K562 (cell line): ENCODE data around the gene BANF2. TPM values are rescaled to one million over a fixed set of nuclear protein-coding genes. Genes with fewer than 3 reads are reported as not detected.

ENCODE experiments used
- ATAC-seq: fragments of 200-7000 bp; cut with Tn5 transposase; 3 replicates; pipeline ENCODE4 v1.9.1; 2020; ENCODE audit warnings: moderate library complexity
- BruUV-seq: library from RNA; stranded (reverse); fragments of 400-500 nt; replicated peaks from 2 replicates; lab custom pipeline; 2021; lab: Mats Ljungman, UMichigan
- CTCF ChIA-PET: fragments of 300-600 bp; formaldehyde crosslinking; extraction: SDS; loops from one replicate; lab custom pipeline; 2021; ENCODE audit warnings: low intra/inter-chr PET ratio; lab: Yijun Ruan, JAX
- POLR2A ChIA-PET: fragments of 300-600, 350-650 bp; sonication (Branson Sonifier 250); formaldehyde crosslinking; extraction: SDS; loops from one replicate; lab custom pipeline; 2021; ENCODE audit warnings: antibody characterized with exemption, inconsistent platforms; lab: Yijun Ruan, JAX
- DNase-seq, 4 experiments: peaks; one replicate each; pipeline versions ENCODE4 v3.0.0 to v3.0.0-alpha.2; 2011 to 2018; ENCODE audit warnings: low spot score in 3 of 4, mixed read lengths in 3 of 4; ENCODE audit errors: extremely low read depth in 1 of 4
- FAIRE-seq: peaks from 2 replicates; lab custom pipeline; 2011; peaks lifted over from hg19 to GRCh38; lab: Jason Lieb, UNC
- H2AFZ ChIP-seq: 2 replicates; pipeline ENCODE4 v1.6.0; 2011; ENCODE audit warnings: low read depth, low read length, control low read depth, inconsistent platforms
- H3K27ac ChIP-seq: fragments of 200-600 bp; 3 replicates; pipeline ENCODE4 v1.8.0; 2011; ENCODE audit warnings: low read depth, mild to moderate bottlenecking, control low read depth, inconsistent platforms, low read length, moderate library complexity, mixed read lengths; ENCODE audit errors: extremely low read depth
- H3K27me3 ChIP-seq, 2 experiments: fragments of 300-600 bp in 1 of 2; 2 replicates in 1 of 2; 3 replicates in 1 of 2; pipeline versions ENCODE4 v1.6.0 to v1.8.0; 2011; ENCODE audit warnings: inconsistent platforms in 2 of 2, low read length in 2 of 2, mild to moderate bottlenecking in 1 of 2, mixed read lengths in 1 of 2, moderate library complexity in 1 of 2; ENCODE audit not compliant: control insufficient read depth in 2 of 2, insufficient read depth in 2 of 2
- H3K36me3 ChIP-seq: fragments of 300-600 bp; 3 replicates; pipeline ENCODE4 v1.8.0; 2011; ENCODE audit warnings: mild to moderate bottlenecking, low read length, inconsistent platforms; ENCODE audit not compliant: control insufficient read depth, insufficient read depth
- H3K4me1 ChIP-seq, 2 experiments: fragments of 200-600 bp in 1 of 2; replicated peaks in 1 of 2; 2 replicates in 1 of 2; 3 replicates in 1 of 2; pipeline versions ENCODE4 v1.5.1 to v1.8.0; 2011; ENCODE audit warnings: inconsistent platforms in 2 of 2, low read length in 2 of 2, mild to moderate bottlenecking in 1 of 2, mixed read lengths in 1 of 2, moderate library complexity in 1 of 2; ENCODE audit not compliant: control insufficient read depth in 2 of 2, insufficient read depth in 2 of 2
- H3K4me2 ChIP-seq: 2 replicates; pipeline ENCODE4 v1.6.1; 2011; ENCODE audit warnings: low read length, control low read depth, inconsistent platforms, mixed read lengths; ENCODE audit not compliant: insufficient read depth
- H3K4me3 ChIP-seq: fragments of 200-600 bp; sonication (generic), shearing (Covaris generic); 2 replicates; pipeline ENCODE4 v1.5.1; 2016; ENCODE audit warnings: control low read depth, inconsistent platforms
- H3K79me2 ChIP-seq: fragments of 200-600 bp; 3 replicates; pipeline ENCODE4 v1.8.0; 2011; ENCODE audit warnings: low read length, inconsistent platforms; ENCODE audit not compliant: control insufficient read depth, insufficient read depth
- H3K9ac ChIP-seq, 2 experiments: 2 replicates each; pipeline versions ENCODE4 v1.6.0 to v1.6.1; 2011; ENCODE audit warnings: low read depth in 2 of 2, low read length in 2 of 2, control low read depth in 1 of 2, inconsistent platforms in 1 of 2, mild to moderate bottlenecking in 1 of 2, mixed read lengths in 1 of 2; ENCODE audit not compliant: insufficient read depth in 1 of 2
- H3K9me1 ChIP-seq: one replicate; pipeline ENCODE4 v1.6.0; 2011; ENCODE audit warnings: inconsistent platforms, mild to moderate bottlenecking, low read length, moderate library complexity; ENCODE audit not compliant: control insufficient read depth, insufficient read depth
- H3K9me3 ChIP-seq: replicated peaks from 2 replicates; pipeline ENCODE4 v1.5.1; 2011; ENCODE audit warnings: low read depth, low read length, inconsistent platforms; ENCODE audit not compliant: control insufficient read depth, insufficient read depth
- H4K20me1 ChIP-seq: replicated peaks from 2 replicates; pipeline ENCODE4 v1.6.1; 2011; ENCODE audit warnings: low read length, inconsistent platforms, mixed read lengths; ENCODE audit not compliant: control insufficient read depth, insufficient read depth
- ARHGAP35 ChIP-seq: fragments of 450-650 bp; IDR thresholded peaks from 2 replicates; pipeline ENCODE4 v1.6.1; 2018; ENCODE audit not compliant: partially characterized antibody
- BACH1 ChIP-seq: fragments of 200-800 bp; sonication (Bioruptor generic); IDR thresholded peaks from 2 replicates; pipeline ENCODE4 v1.6.1; 2016; ENCODE audit warnings: missing genetic modification characterization, missing compliant biosample characterization
- BRD4 ChIP-seq: fragments of 200-600 bp; sonication (generic); IDR thresholded peaks from 2 replicates; pipeline ENCODE4 v1.6.1; 2017; ENCODE audit warnings: inconsistent platforms
- ETS1 ChIP-seq: conservative IDR thresholded peaks from 2 replicates; pipeline ENCODE4 v1.6.1; 2011; ENCODE audit warnings: low read depth, mild to moderate bottlenecking, low read length; ENCODE audit not compliant: control insufficient read depth
- POLR2AphosphoS5 ChIP-seq: IDR thresholded peaks from 2 replicates; pipeline ENCODE4 v1.6.1; 2011; ENCODE audit warnings: mild to moderate bottlenecking, low read depth, low read length, moderate library complexity; ENCODE audit not compliant: control insufficient read depth, insufficient read depth
- RBM14 ChIP-seq: fragments of 200-400 bp; formaldehyde crosslinking; IDR thresholded peaks from 2 replicates; pipeline ENCODE4 v1.6.1; 2018; ENCODE audit warnings: low read depth, mild to moderate bottlenecking, low read length, moderate library complexity, borderline replicate concordance; ENCODE audit not compliant: insufficient read depth
- SETDB1 ChIP-seq: IDR thresholded peaks from one replicate; pipeline ENCODE4 v1.6.1; 2012; ENCODE audit warnings: low read length, control low read depth, inconsistent platforms
- TBL1XR1 ChIP-seq, 2 experiments: IDR thresholded peaks; 2 replicates each; pipeline ENCODE4 v1.6.1; 2012; ENCODE audit warnings: improper control_type of control experiment in 2 of 2, low read length in 2 of 2, mild to moderate bottlenecking in 1 of 2
- TRIM28 ChIP-seq: fragments of 450-650 bp; IDR thresholded peaks from 2 replicates; pipeline ENCODE4 v1.6.1; 2017
- XRCC3 ChIP-seq: fragments of 450-650 bp; IDR thresholded peaks from 2 replicates; pipeline ENCODE4 v1.6.1; 2017; ENCODE audit warnings: mild to moderate bottlenecking, moderate library complexity
- WGBS: fragments of 100-300 bp; shearing (Covaris generic); methylation state at CpG from one replicate; pipeline ENCODE4 v1.1.6; 2016; ENCODE audit warnings: low coverage, mixed read lengths; ENCODE audit not compliant: insufficient coverage; ENCODE audit errors: missing lambda C conversion rate; 5-methylcytosine and 5-hydroxymethylcytosine counted together
- in situ Hi-C: fragments of 300-500 bp; cut with MboI; formaldehyde crosslinking; loops from 4 replicates; pipeline ENCODE4 v1.15.0; 2018; ENCODE audit warnings: inconsistent platforms, mixed read lengths
- intact Hi-C: fragments of 100-400 bp; cut with micrococcal nuclease; formaldehyde crosslinking; loops from 2 replicates; pipeline ENCODE4 v1.14.2; 2022
- polyA plus RNA-seq, 8 experiments: library from polyadenylated mRNA; depleted of rRNA in 4 of 8; stranded (reverse) in 5 of 8; unstranded in 3 of 8; fragments of >200 nt; fragmentation: Nextera tagmentation in 2 of 8; fragmentation: Illumina TruSeq in 1 of 8; extraction: Ambion mirVana in 2 of 8; extraction: Trizol in 1 of 8; gene quantifications; 2 replicates each; pipeline versions ENCODE4 v1.2.1 to v1.2.3, GENCODE V29; 2011 to 2014; ENCODE audit warnings: inconsistent platforms in 1 of 8, missing spikeins in 1 of 8
- total RNA-seq, 7 experiments: library from RNA; depleted of rRNA in 6 of 7; stranded (reverse); fragments of >200 nt in 6 of 7; fragmentation: Illumina TruSeq in 2 of 7; extraction: Trizol in 2 of 7; gene quantifications; 2 replicates each; pipeline versions ENCODE4 v1.2.1 to v1.2.3, GENCODE V29; 2011 to 2021; ENCODE audit warnings: low replicate concordance in 1 of 7
- TF ChIP-seq, protein P1 (sequence below): fragments of 150-350 bp; IDR thresholded peaks from 2 replicates; pipeline ENCODE4 v1.6.1; 2014; ENCODE audit warnings: low read depth, mild to moderate bottlenecking, low read length, borderline replicate concordance

The BANF2 gene
- total and polyA plus RNA-seq, 9 of the 15 experiments (the other 6 are each of a cell fraction or from before 2014, with no cell fraction given): not detected

DNA sequence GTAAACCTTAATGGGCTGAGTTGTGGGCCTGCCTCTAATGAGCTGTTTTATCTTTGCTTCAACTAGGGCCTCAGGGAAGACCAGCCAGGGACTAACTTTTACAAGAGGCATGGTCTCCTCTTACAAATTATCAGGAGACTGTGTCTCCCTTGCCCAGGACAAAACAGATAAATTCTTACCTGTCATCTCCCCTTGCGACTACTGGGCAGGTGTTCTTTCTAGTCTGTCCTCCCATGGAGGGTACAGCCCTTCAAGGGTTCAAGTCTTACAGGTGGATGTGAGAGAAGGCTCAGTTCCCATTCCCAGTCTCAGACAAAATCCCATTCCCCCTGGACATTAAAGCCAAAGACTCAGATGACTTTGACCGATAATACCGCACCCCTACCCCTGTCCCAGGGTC is 31.3 kb upstream of the BANF2 start:
- no peak overlapping the region for H2AFZ ChIP-seq
- H3K4me1 ChIP-seq: no peaks in the 10 kb centered on the region; a peak in 2 of 5 replicates
- H3K79me2 ChIP-seq: peaks cover 27% of the 10 kb centered on the region; the same call in 2 of the 3 replicates
- BruUV-seq: no TSS peak
- peaks cover 7% of the 10 kb centered on the region; the same call in 1 of the 3 replicates for H3K36me3 ChIP-seq
- H3K4me3 ChIP-seq: no peak overlapping the region
- no peak for ATAC-seq
- intact Hi-C loops (no loop called here), in situ Hi-C loops (no loop called here)
- ChIA-PET CTCF (no interaction called here), POLR2A (interaction anchor here (0.9 kb wide), 1 partner anchor 9 kb away, joined by 5 read pairs; no protein-coding TSS in a partner anchor)
- H3K9me3 ChIP-seq: no peaks in the 10 kb centered on the region
- no peak overlapping the region for H3K4me2 ChIP-seq
- H3K27ac ChIP-seq: no peak overlapping the region
- TF ChIP-seq TBL1XR1 (IDR thresholded peaks at IDR 0.05; ENCODE audit: low read length in 2 of 2) (no peak), ARHGAP35 (no peak)
- 93% methylated on average over 3 of the region's 3 CpGs for WGBS
- no peak overlapping the region for H3K9ac ChIP-seq
- FAIRE-seq: no peak
- H3K27me3 ChIP-seq: no peaks in the 10 kb centered on the region
- H3K9me1 ChIP-seq: no peaks in the 10 kb centered on the region
- 0 out of 2 replicates have a peak, but pooled peaks cover 2% of the 10 kb centered on the region for H4K20me1 ChIP-seq
- DNase-seq: no peak

- POLR2A ChIA-PET: no interaction called here
- 92% methylated on average over 12 of the region's 12 CpGs for WGBS
- ATAC-seq (no peak), DNase-seq (no peak), FAIRE-seq (no peak)
- no TSS peak for BruUV-seq
- Histone ChIP-seq H2AFZ (no peak overlapping the region), H3K4me1 (no peaks in the 10 kb centered on the region; a peak in 2 of 5 replicates), H3K79me2 (peaks cover 18% of the 10 kb centered on the region; the same call in 2 of the 3 replicates), H3K9me1 (no peaks in the 10 kb centered on the region), H4K20me1 (0 out of 2 replicates have a peak, but pooled peaks cover 1% of the 10 kb centered on the region), H3K4me2 (no peak overlapping the region), H3K27me3 (no peaks in the 10 kb centered on the region), H3K9ac (no peak overlapping the region), H3K36me3 (peaks cover 7% of the 10 kb centered on the region; the same call in 1 of the 3 replicates), H3K9me3 (no peaks in the 10 kb centered on the region), H3K27ac (no peak overlapping the region), H3K4me3 (no peak overlapping the region)
- in situ Hi-C loops: no loop called here
- CTCF ChIA-PET: no interaction called here
- intact Hi-C loops: no loop called here
- TF ChIP-seq TRIM28: no peak
- TF ChIP-seq RBM14: no peak
- TF ChIP-seq, protein P1, sequence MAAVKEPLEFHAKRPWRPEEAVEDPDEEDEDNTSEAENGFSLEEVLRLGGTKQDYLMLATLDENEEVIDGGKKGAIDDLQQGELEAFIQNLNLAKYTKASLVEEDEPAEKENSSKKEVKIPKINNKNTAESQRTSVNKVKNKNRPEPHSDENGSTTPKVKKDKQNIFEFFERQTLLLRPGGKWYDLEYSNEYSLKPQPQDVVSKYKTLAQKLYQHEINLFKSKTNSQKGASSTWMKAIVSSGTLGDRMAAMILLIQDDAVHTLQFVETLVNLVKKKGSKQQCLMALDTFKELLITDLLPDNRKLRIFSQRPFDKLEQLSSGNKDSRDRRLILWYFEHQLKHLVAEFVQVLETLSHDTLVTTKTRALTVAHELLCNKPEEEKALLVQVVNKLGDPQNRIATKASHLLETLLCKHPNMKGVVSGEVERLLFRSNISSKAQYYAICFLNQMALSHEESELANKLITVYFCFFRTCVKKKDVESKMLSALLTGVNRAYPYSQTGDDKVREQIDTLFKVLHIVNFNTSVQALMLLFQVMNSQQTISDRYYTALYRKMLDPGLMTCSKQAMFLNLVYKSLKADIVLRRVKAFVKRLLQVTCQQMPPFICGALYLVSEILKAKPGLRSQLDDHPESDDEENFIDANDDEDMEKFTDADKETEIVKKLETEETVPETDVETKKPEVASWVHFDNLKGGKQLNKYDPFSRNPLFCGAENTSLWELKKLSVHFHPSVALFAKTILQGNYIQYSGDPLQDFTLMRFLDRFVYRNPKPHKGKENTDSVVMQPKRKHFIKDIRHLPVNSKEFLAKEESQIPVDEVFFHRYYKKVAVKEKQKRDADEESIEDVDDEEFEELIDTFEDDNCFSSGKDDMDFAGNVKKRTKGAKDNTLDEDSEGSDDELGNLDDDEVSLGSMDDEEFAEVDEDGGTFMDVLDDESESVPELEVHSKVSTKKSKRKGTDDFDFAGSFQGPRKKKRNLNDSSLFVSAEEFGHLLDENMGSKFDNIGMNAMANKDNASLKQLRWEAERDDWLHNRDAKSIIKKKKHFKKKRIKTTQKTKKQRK: no peak
- TF ChIP-seq XRCC3: no peak
- TF ChIP-seq SETDB1: no peak
- no peak for TF ChIP-seq BRD4
- TF ChIP-seq ETS1: no peak
- TF ChIP-seq BACH1 (tag): no peak
- no peak for TF ChIP-seq POLR2AphosphoS5
Observed at GRCh38 chr20:17669306-17669931, 30.3 kb upstream of the BANF2 start.
